Dermis blood vessel endothelial cell (primary cell): Measurements from ENCODE around the gene TNFAIP2. TPM values are rescaled to one million over a fixed set of nuclear protein-coding genes. Genes with fewer than 3 reads are reported as not detected.
"Not testable (repeated sequence)": the region's sequence is repeated elsewhere in the genome, so short reads cannot be mapped to it uniquely, and the experiment has no call there.

ENCODE experiments used
- DNase-seq: peaks from one replicate; pipeline ENCODE4 v3.0.0; 2010
- total RNA-seq: library from RNA; depleted of rRNA; stranded (reverse); fragments of >200 nt; gene quantifications from 2 replicates; pipeline ENCODE4 v1.2.3, GENCODE V29; 2014

TNFAIP2 gene
- total RNA-seq, 1 donor from 2014 or later, result 94.6 TPM

GRCh38 chr14:103135333-103136260, 12.3 kb downstream of the TNFAIP2 start:
- no peak for DNase-seq

GRCh38 chr14:103136388-103137271, 13.4 kb downstream of the TNFAIP2 start:
- peak; percentile 19 for DNase-seq

GRCh38 chr14:103137689-103138300, 14.5 kb downstream of the TNFAIP2 start:
- DNase-seq, result no peak

- DNase-seq, result no peak
Measured at GRCh38 chr14:103138301-103139131, 15.3 kb downstream of the TNFAIP2 start.

- no peak for DNase-seq
Measured at GRCh38 chr14:103139132-103140025, 16.1 kb downstream of the TNFAIP2 start.

GRCh38 chr14:103140316-103141109, 17.3 kb downstream of the TNFAIP2 start:
- DNase-seq, result no peak

GRCh38 chr14:103141117-103141796, 18.0 kb downstream of the TNFAIP2 start:
- peak; percentile 78 for DNase-seq

- no peak for DNase-seq
Measured at GRCh38 chr14:103142026-103142425, 18.8 kb downstream of the TNFAIP2 start.

GRCh38 chr14:103142721-103143302, 19.6 kb downstream of the TNFAIP2 start:
- no peak for DNase-seq

- DNase-seq, result no peak
Measured at GRCh38 chr14:103143506-103143905, 20.2 kb downstream of the TNFAIP2 start.

- DNase-seq, result no peak
Measured at GRCh38 chr14:103144085-103144484, 20.8 kb downstream of the TNFAIP2 start.

GRCh38 chr14:103146141-103146709, 23.0 kb downstream of the TNFAIP2 start:
- no peak for DNase-seq

- DNase-seq, result no peak
Measured at GRCh38 chr14:103149351-103150237, 26.3 kb downstream of the TNFAIP2 start.

- DNase-seq, result no peak
Measured at GRCh38 chr14:103151270-103151945, 28.1 kb downstream of the TNFAIP2 start.

- no peak for DNase-seq
Measured at GRCh38 chr14:103155010-103155409, 31.7 kb downstream of the TNFAIP2 start.

GRCh38 chr14:103155416-103155815, 32.2 kb downstream of the TNFAIP2 start:
- DNase-seq, result not testable (repeated sequence)

- no peak for DNase-seq
Measured at GRCh38 chr14:103155826-103156394, 32.6 kb downstream of the TNFAIP2 start.
